NCI-H1092 treated with DMSO at 0.1 percent for 48 hours (cell line): ENCODE data around the gene R3HDM2.
"Not testable (repeated sequence)": the region's sequence is repeated elsewhere in the genome, so short reads cannot be mapped to it uniquely, and the experiment has no call there.

Experiments
- DNase-seq: peaks from one replicate; lab custom pipeline; 2025; lab: John Stamatoyannopoulos, UW

The R3HDM2 gene

GRCh38 chr12:57452937-57453509, 22.2 kb upstream of the R3HDM2 start:
- peak; percentile 54 for DNase-seq

- DNase-seq: no peak
Observed at GRCh38 chr12:57452181-57452936, 21.5 kb upstream of the R3HDM2 start.

- no peak for DNase-seq
Observed at GRCh38 chr12:57451233-57451778, 20.5 kb upstream of the R3HDM2 start.

- DNase-seq: no peak
Observed at GRCh38 chr12:57450057-57450456, 19.2 kb upstream of the R3HDM2 start.

- no peak for DNase-seq
Observed at GRCh38 chr12:57449375-57449774, 18.5 kb upstream of the R3HDM2 start.

- DNase-seq: no peak
Observed at GRCh38 chr12:57448669-57449068, 17.8 kb upstream of the R3HDM2 start.

GRCh38 chr12:57446292-57446960, 15.6 kb upstream of the R3HDM2 start:
- no peak for DNase-seq

GRCh38 chr12:57444744-57445143, 13.9 kb upstream of the R3HDM2 start:
- DNase-seq: no peak

GRCh38 chr12:57444337-57444736, 13.5 kb upstream of the R3HDM2 start:
- DNase-seq: not testable (repeated sequence)

GRCh38 chr12:57441846-57442427, 11.1 kb upstream of the R3HDM2 start:
- DNase-seq: no peak

GRCh38 chr12:57441393-57441792, 10.6 kb upstream of the R3HDM2 start:
- DNase-seq: not testable (repeated sequence)

GRCh38 chr12:57439762-57440266, 9.0 kb upstream of the R3HDM2 start:
- DNase-seq: no peak

GRCh38 chr12:57438400-57438799, 7.6 kb upstream of the R3HDM2 start:
- DNase-seq: no peak

GRCh38 chr12:57435293-57435692, 4.5 kb upstream of the R3HDM2 start:
- no peak for DNase-seq

GRCh38 chr12:57434517-57435223, 3.8 kb upstream of the R3HDM2 start, which contains the start of gene INHBC:
Gene INHBC, plus strand, starts transcription at chr12:57434784. Its CDS starts 103 bp downstream, at chr12:57434887.
- no peak for DNase-seq

GRCh38 chr12:57433370-57433769, 2.5 kb upstream of the R3HDM2 start:
- DNase-seq: no peak

GRCh38 chr12:57431654-57432188, 878 bp upstream of the R3HDM2 start:
- no peak for DNase-seq

- peak; percentile 48 for DNase-seq
Observed at GRCh38 chr12:57430112-57430930, 522 bp downstream of the R3HDM2 start.

GRCh38 chr12:57429473-57430111, 1.3 kb downstream of the R3HDM2 start:
- no peak for DNase-seq

- DNase-seq: no peak
Observed at GRCh38 chr12:57428965-57429364, 1.9 kb downstream of the R3HDM2 start.
